GM21447 (cell line): Measurements from ENCODE around the gene FOLR1.
A peak's percentile ranks its signal among the peaks of the same experiment; 100 is the strongest.

ENCODE experiments used
- ATAC-seq: cut with Tn5 transposase; IDR thresholded peaks from one replicate; pipeline ENCODE4 v1.9.1; 2021; ENCODE audit not compliant: unreplicated experiment

FOLR1 gene

DNA sequence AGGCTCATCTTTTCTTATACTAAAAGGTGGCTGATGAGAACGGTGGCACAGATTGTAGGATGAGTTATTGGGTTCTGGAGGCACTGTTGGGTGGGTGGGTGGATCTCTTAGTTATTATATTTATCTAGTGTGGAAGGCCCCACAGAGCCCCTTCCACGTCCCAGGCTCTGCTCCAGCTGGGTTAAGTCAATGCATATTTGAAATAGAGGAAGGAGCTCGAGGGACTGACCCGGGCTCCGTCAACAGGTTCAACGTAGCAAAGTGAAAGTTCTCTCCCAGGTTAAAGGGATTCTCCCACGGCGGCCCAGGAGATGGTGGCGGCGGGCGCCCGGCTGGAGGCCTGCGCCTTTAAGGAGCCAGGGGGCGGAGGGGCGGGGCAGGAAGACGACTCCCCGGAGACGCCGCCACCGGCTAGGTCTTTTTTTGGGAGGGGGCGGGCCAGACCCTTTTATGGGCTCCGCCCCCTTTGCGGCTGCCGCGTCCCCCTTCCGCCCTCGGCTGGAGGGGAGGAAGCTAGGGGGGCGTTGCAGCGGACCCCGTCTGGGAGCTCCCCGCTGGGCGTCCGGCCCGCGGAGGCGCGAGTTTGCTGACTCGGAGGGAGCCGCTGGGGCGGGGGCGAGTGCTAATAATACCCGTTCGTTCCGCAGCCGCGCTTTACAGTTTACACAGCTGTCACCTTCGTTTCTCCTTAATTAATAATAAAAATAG lies 31.1 kb downstream of the FOLR1 start:
- ATAC-seq: peak; percentile 61

GRCh38 chr11:72223615-72224563 lies 31.9 kb downstream of the FOLR1 start:
- ATAC-seq: peak; percentile 41

GRCh38 chr11:72224564-72225410 lies 32.8 kb downstream of the FOLR1 start, which contains the start of gene INPPL1:
Gene INPPL1 (plus strand): TSS chr11:72224767. CDS start chr11:72224985, 218 bp downstream.
- ATAC-seq: no peak

GRCh38 chr11:72225411-72225951 lies 33.5 kb downstream of the FOLR1 start:
- no peak for ATAC-seq

- no peak for ATAC-seq
Measured at GRCh38 chr11:72226701-72227100, 34.8 kb downstream of the FOLR1 start.

- ATAC-seq: no peak
Measured at GRCh38 chr11:72227316-72228228, 35.6 kb downstream of the FOLR1 start.

GRCh38 chr11:72228229-72228843 lies 36.4 kb downstream of the FOLR1 start:
- ATAC-seq: no peak

DNA sequence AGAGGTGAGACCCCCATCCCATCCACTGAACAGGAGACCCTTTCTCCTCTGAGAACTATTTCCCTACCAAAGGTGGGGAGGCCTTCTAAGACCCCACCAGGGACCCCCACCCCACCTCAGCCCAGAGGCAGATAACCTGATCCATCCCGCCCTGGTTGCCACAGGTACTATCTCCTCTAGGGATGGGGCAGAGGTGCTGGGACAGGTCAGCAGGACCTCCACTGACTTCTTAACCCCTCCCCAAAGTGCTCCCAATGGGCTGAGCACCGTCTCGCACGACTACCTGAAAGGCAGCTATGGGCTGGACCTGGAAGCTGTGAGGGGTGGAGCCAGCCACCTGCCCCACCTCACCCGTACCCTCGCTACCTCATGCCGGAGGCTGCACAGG lies 36.9 kb downstream of the FOLR1 start:
- ATAC-seq: no peak

DNA sequence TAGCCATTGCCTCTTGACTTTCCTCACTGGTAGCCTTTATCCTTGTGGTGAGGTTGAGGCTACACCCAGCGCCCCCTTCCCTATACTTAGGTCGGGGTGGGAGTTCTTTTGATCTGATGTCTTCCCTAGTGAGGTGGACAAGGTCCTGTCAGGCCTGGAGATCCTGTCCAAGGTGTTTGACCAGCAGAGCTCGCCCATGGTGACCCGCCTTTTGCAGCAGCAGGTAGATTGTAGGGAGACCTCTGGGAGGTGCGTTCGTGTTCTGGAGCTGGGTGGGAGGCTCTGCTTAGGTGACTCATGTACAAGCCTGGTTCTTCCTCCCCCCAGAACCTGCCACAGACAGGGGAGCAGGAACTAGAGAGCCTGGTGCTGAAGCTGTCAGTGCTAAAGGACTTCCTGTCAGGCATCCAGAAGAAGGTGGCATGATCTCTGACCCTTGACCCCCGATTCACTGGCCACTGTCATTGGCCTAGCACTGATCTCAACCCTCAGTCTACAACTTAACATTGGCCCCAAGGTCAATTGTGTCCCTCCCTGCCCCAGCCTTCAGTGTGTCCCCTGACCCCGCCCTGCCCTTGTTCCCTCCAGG lies 37.5 kb downstream of the FOLR1 start:
- no peak for ATAC-seq

DNA sequence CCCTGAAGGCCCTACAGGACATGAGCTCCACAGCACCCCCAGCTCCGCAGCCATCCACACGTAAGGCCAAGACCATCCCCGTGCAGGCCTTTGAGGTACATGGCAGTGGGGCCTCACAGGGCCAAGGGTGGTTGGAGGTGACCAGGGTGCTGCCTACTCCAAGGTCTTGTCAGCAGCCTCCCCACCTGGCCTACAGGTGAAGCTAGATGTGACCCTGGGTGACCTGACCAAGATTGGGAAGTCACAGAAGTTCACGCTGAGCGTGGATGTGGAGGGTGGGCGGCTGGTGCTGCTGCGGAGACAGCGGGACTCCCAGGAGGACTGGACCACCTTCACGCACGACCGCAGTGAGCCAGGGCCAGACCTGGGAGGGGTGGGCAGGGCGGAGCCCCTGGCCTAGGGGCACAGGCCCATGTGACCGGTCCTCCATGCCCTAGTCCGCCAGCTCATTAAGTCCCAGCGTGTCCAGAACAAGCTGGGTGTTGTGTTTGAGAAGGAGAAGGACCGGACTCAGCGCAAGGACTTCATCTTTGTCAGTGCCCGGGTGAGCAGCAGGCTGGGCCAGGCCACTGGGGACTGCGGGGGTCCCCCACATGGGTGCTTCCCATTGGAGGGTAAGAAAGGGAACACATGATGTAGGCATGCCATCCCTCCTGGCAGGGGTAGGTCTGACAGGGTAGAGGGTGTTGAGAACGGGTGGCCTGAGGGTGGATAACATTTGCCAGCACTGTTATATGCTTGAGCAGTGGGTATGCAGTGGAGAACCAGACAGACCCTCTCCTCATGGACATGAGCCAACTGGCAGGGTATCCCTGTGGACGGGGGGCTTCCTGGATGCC lies 38.2 kb downstream of the FOLR1 start:
- no peak for ATAC-seq

DNA sequence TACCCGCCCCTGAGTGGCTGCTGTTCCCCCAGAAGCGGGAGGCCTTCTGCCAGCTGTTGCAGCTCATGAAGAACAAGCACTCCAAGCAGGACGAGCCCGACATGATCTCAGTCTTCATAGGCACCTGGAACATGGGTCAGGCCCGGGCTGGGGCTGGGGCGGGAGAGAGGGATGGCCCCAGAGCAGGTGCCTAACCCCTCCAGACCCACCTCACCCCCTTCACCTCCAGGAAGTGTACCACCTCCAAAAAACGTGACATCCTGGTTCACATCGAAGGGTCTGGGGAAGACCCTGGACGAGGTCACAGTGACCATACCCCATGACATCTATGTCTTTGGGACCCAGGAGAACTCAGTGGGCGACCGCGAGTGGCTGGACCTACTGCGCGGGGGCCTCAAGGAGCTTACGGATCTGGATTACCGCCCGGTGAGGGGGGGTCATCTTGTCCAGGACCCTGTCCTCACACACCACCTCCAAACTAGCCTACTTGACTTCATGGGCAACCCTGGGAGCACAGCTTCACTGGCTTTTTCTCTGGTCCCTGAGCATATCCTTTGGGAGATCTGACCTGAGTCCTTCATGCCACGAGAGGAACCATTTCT lies 38.9 kb downstream of the FOLR1 start:
- no peak for ATAC-seq

GRCh38 chr11:72231396-72232259 lies 39.7 kb downstream of the FOLR1 start:
- ATAC-seq: no peak

- no peak for ATAC-seq
Measured at GRCh38 chr11:72232260-72233055, 40.5 kb downstream of the FOLR1 start.

- ATAC-seq: no peak
Measured at GRCh38 chr11:72233056-72233772, 41.3 kb downstream of the FOLR1 start.

- ATAC-seq: no peak
Measured at GRCh38 chr11:72233773-72234513, 42.0 kb downstream of the FOLR1 start.
